GM10248 (cell line): ENCODE data around the gene TPRN.

ENCODE experiments used
- CTCF ChIA-PET: fragments of 300-600 bp; sonication (Branson Sonifier 250); formaldehyde crosslinking; extraction: SDS; loops from one replicate; lab custom pipeline; 2021; ENCODE audit warnings: antibody characterized with exemption; lab: Yijun Ruan, JAX
- POLR2A ChIA-PET: fragments of 350-650 bp; sonication (Branson Sonifier 250); formaldehyde crosslinking; extraction: SDS; loops from one replicate; lab custom pipeline; 2020; ENCODE audit warnings: antibody characterized with exemption; lab: Yijun Ruan, JAX
- DNase-seq: peaks from one replicate; pipeline ENCODE4 v3.0.0; 2012; ENCODE audit errors: extremely low spot score
- CTCF ChIP-seq: IDR thresholded peaks from 2 replicates; pipeline ENCODE4 v1.5.1; 2012; ENCODE audit warnings: mild to moderate bottlenecking, low read depth; ENCODE audit errors: extremely low read depth, missing control alignments, control extremely low read depth

Gene TPRN

DNA sequence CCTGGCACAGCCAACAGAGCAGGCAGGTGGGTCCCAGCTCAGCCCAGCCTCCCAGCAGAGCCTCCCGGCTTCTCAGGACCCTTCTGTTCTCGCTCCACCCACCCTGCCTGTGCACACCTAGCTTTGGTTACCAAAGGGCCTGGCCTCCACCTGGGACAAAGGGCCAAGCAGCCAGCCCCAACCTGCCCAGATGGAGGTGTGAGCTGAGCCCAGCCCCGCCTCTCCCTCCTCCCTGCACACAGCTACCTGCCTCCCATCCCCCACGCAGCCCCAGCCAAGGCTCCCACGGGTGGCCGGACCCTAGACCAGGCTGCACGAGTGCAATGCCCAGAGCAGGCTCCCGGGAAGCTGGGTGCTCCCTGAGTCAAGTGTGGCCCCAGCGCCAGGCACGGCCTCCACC, 5.6 kb downstream of the TPRN start:
- DNase-seq = no peak
- ChIA-PET CTCF (interaction anchor here (1.6 to 2.8 kb wide), 2 partner anchors 21 to 42 kb away, joined by 4 to 13 read pairs; no protein-coding TSS in a partner anchor), POLR2A (no interaction called here)
- no peak for TF ChIP-seq CTCF

- no peak for DNase-seq
- CTCF ChIA-PET = interaction anchor here (0.9 to 4.0 kb wide), 4 partner anchors 13 to 43 kb away, joined by 3 to 17 read pairs (median 8); partner anchors contain the start of gene RNF224
- no peak for TF ChIP-seq CTCF
- POLR2A ChIA-PET = no interaction called here
Observed at GRCh38 chr9:137194388-137194787, 6.2 kb downstream of the TPRN start.

GRCh38 chr9:137193771-137194170, 6.8 kb downstream of the TPRN start:
- TF ChIP-seq CTCF = no peak
- ChIA-PET POLR2A (interaction anchor here (0.5 kb wide), 1 partner anchor 57 kb away, joined by 9 read pairs; no protein-coding TSS in a partner anchor), CTCF (interaction anchor here (0.9 to 4.0 kb wide), 4 partner anchors 14 to 43 kb away, joined by 3 to 17 read pairs (median 8); partner anchors contain the start of gene RNF224)
- DNase-seq = no peak

- CTCF ChIA-PET = interaction anchor here (1.3 to 4.0 kb wide), 3 partner anchors 17 to 44 kb away, joined by 3 to 17 read pairs (median 9); partner anchors contain the start of gene RNF224
- TF ChIP-seq CTCF = no peak
- DNase-seq = no peak
- POLR2A ChIA-PET = interaction anchor here (0.6 kb wide), 1 partner anchor 23 kb away, joined by 4 read pairs; no protein-coding TSS in a partner anchor
Observed at GRCh38 chr9:137192859-137193258, 7.7 kb downstream of the TPRN start.

DNA sequence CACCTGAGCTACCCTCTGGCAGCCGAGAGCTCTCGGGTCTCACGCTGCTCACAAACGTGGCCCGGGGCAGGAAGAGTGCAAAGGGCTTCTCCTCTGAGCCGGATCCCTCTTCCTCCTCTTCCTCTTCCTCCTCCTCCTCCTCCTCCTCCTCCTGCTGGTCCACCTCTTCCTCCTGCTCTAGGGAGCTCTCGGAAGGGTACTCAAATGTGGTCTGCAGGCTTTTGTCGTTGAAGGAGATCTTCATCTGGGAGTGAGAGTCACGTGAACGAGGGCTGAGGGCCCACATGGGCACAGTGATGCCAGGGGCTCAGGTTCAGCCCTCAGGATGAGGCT, 8.1 kb downstream of the TPRN start:
- ChIA-PET CTCF (interaction anchor here (1.3 to 4.0 kb wide), 3 partner anchors 17 to 44 kb away, joined by 3 to 17 read pairs (median 9); partner anchors contain the start of gene RNF224), POLR2A (interaction anchor here (0.6 kb wide), 1 partner anchor 24 kb away, joined by 4 read pairs; no protein-coding TSS in a partner anchor)
- DNase-seq = no peak
- TF ChIP-seq CTCF = no peak

DNA sequence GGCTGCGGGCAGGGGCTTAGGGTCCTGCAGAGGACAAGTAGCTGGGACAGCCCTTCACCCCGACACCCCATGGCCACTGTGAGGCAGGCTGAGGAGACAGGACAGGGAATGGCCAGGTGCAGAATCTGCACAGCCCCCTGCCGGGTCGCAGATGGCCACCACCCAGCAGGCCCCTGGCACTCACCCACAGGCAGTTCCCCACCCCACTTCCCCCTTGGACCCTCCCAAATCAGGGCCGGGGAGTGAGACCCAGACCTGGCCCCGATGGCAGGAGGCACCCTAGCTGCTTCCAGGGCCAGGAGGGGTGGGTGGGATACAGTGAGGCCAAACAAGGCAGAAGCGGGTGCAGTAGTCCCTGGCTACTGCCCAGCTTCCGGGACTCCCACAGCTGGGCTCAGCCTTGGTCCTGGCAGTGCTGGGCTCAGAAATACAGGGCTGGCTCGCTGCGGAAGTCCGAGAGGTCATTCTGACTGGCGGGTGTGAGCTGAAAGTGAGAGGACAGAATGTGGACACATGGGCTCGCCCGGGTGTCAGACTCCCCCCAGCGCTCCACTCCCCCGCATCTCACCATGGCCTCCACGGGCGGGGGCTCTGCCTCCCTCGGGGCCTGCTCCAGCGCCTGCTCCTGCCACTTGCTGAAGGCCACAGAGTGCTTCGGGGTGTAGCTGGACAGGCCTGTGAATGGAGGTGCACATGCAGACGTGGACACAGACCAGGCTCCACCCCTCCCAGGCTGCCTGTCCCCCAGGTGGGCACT, 8.7 kb downstream of the TPRN start:
- no peak for DNase-seq
- no peak for TF ChIP-seq CTCF
- POLR2A ChIA-PET = no interaction called here
- CTCF ChIA-PET = interaction anchor here (1.7 to 4.0 kb wide), 2 partner anchors 35 to 45 kb away, joined by 9 to 17 read pairs; partner anchors contain the start of gene RNF224
